GM15510 (cell line): ENCODE results near the gene EIF2S1.

Experiments
- POLR2A ChIP-seq: IDR thresholded peaks from 3 replicates; pipeline ENCODE4 v1.6.1; 2011; ENCODE audit warnings: borderline replicate concordance; ENCODE audit not compliant: insufficient read length; ENCODE audit errors: extremely low read depth

The EIF2S1 gene

DNA sequence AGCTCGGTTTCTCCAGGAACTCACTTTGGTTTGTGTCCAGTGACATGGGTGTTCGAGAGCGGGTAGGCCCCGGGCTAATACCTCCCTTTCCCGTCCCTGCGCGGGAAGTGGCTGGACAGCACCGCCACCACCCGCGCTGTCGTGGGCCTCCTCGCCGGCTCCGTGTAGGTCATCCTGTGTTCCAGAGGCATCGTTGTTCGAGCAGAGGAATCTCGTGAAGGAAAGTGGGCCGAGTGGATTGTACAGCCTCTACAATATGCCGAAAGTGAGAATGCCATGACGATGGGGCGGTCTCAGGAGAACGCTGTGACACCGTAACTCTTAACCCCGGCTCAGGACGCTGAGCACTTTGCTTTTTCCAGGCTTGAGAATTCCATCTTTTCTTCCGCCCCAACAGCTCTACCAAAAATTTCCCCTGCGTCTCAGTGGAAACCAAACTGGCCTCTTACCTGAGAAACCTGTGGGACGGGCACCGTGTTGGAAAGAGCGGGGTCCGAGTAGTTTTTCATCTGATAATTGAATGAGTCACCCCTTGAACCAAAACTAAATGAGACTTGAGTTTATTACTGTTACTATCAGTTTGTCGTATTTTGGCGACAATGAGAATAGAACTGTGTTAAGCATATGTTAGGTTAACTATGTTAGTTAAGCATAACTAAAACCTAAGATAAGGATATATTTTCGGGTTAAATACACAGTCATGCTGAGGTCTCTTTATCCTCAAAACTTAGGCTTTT, 510 bp downstream of the EIF2S1 start:
- no peak for TF ChIP-seq POLR2A

GRCh38 chr14:67365476-67365875, 5.3 kb downstream of the EIF2S1 start:
- TF ChIP-seq POLR2A, result no peak

GRCh38 chr14:67370830-67371229, 10.7 kb downstream of the EIF2S1 start:
- no peak for TF ChIP-seq POLR2A

- no peak for TF ChIP-seq POLR2A
These were observed 11.4 kb downstream of the EIF2S1 start for GRCh38 chr14:67371247-67372148.

GRCh38 chr14:67372833-67373232, 12.7 kb downstream of the EIF2S1 start:
- no peak for TF ChIP-seq POLR2A

DNA sequence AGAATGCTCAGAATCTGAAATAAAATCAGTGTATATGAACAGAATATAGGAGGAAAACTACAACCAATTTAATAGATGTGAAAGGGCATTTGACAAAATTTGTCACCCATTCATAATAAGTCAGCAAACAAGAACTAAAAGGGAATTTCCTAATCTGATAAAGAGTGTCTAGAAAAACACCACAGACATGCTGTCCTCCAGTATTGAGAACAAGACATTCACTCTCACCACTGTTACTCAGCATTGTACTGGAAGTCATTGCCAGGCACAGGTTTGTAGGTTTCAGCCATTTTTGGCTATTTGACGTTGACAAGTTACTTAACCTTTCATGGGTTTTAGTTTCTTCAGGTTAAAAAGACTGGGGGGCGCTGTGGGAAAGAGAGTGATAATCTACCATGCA, 13.2 kb downstream of the EIF2S1 start:
- TF ChIP-seq POLR2A, result no peak

DNA sequence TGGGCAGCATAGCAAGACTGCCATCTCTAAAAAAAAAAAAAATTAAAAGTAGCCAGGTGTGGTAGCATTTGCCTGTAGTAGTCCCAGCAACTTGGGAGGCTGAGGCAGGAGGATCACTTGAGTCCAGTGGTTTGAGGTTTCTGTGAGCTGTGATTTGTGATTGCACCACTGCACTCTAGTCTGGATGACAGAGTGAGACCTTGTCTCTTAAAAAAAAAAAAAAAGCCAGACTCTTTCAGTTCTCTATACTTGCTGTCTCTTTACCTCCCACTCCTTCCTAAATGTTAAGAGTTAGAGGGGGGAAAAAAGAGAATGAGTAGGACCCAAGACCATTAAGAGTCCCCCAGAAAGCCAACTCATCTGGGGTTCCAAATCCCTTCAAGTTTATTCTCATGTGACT, 17.8 kb downstream of the EIF2S1 start:
- no peak for TF ChIP-seq POLR2A

DNA sequence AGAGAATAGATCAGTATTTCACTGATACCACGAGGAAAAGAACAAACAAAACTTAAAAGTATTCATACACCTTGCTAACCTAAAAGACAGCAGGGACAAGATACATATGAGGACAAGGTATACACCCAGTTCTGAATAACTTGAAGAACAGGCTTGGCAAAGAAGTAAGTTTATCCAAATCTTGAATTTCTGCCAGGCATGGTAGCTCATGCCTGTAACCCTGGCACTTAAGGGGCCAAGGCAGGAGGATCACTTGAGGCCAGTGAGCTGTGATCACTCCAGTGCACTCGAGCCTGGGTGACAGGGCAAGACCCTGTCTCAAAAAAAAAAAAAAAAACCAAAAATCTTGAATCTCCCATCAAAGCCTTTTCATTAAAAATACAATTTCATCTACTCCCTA, 25.0 kb downstream of the EIF2S1 start:
- no peak for TF ChIP-seq POLR2A

GRCh38 chr14:67385618-67386017, 25.5 kb downstream of the EIF2S1 start:
- TF ChIP-seq POLR2A, result no peak

DNA sequence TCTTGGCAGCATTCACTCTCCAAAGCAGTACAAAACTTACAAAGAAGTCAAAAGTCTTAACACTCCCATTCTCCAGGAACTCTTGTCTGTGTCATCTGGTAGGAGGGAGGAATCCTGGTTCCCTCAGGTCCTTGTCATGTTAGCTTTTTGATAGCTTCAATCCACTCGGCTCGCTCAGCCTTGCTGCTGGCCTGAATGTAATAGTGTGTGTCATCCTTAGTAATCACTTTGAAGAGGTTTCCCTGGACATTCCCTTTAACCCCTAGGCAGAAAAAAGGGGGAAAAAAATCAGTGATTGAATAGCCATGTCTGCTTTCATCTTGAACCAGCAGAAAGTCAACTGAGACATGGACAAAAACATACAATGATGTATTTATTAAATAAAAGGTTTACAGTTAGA, 27.1 kb downstream of the EIF2S1 start:
- no peak for TF ChIP-seq POLR2A

GRCh38 chr14:67389275-67389674, 29.1 kb downstream of the EIF2S1 start:
- no peak for TF ChIP-seq POLR2A

GRCh38 chr14:67389811-67390534, 29.8 kb downstream of the EIF2S1 start:
- no peak for TF ChIP-seq POLR2A

- TF ChIP-seq POLR2A, result no peak
These were observed 31.1 kb downstream of the EIF2S1 start for GRCh38 chr14:67391268-67391667.

DNA sequence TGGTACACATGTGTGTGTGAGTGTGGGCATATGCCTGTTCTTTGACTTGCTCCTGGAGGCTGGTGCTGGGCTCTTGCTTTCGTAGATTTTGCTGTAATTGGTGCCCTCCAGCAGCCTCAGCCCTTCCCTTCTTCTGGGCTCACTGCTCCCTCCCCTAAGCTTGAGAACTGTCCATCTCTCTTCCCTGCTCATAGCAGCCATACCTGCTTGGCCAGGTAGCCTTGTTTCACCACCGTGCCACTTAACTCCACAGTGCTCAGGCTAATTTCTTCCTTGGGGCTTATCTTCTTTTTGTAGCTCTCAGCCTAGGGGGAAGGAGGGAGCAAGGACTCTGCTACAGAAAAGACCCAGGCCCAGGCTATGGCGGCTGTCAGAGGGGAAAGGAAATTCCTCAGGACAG, 32.0 kb downstream of the EIF2S1 start:
- TF ChIP-seq POLR2A, result no peak

DNA sequence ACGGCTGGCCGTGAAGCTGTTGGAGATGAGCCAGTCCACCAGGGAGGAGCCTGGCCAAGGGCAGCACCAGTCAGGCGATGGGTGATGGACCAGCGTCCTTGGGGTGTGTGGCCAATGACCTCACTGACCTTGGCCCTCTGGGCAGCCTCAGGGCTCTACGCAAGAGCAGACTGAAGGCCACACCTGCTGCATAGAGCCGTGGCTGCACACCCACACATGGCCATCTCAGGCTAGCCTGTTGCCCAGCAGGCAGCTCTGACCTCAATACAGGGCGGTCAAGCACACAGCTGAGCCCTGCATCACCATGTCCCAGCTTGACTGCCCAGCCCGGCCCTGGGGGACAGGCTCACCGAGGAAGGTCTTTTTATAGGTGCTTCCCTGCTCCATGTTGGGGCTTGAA, 32.7 kb downstream of the EIF2S1 start:
- TF ChIP-seq POLR2A, result no peak
